GM12865 (cell line): ENCODE measurements around the gene TM9SF2.

Experiments
- DNase-seq: peaks from one replicate; pipeline ENCODE4 v3.0.0; 2010; ENCODE audit warnings: low read depth
- H3K4me3 ChIP-seq: 2 replicates; pipeline ENCODE4 v1.5.1; 2011; ENCODE audit warnings: mild to moderate bottlenecking, low read depth, low read length, control low read depth
- TF ChIP-seq, protein P1 (sequence below): IDR thresholded peaks from 2 replicates; pipeline ENCODE4 v1.5.1; 2011; ENCODE audit warnings: low read length, control low read depth, low read depth, inconsistent platforms; ENCODE audit not compliant: insufficient read depth; ENCODE audit errors: missing control alignments

Gene TM9SF2

DNA sequence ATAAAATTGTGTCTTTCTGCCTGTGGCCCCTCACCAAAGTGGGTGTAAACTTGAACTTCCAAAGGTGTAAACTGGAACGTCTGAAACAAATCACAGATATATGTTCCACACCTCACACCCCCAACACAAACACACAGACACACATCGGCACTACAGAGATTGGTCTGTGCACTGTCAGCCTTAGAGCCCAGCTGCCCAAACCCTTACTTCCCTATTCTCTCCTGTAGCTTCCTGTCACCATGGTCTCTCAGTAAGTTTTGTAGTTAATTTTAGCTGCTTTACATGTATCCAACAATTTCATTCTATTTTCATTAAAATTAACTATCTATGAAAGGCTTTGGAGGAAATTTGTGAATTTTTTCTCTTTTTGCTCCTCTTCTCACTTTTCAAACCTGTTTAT lies 5.4 kb downstream of the TM9SF2 start:
- TF ChIP-seq, protein P1, sequence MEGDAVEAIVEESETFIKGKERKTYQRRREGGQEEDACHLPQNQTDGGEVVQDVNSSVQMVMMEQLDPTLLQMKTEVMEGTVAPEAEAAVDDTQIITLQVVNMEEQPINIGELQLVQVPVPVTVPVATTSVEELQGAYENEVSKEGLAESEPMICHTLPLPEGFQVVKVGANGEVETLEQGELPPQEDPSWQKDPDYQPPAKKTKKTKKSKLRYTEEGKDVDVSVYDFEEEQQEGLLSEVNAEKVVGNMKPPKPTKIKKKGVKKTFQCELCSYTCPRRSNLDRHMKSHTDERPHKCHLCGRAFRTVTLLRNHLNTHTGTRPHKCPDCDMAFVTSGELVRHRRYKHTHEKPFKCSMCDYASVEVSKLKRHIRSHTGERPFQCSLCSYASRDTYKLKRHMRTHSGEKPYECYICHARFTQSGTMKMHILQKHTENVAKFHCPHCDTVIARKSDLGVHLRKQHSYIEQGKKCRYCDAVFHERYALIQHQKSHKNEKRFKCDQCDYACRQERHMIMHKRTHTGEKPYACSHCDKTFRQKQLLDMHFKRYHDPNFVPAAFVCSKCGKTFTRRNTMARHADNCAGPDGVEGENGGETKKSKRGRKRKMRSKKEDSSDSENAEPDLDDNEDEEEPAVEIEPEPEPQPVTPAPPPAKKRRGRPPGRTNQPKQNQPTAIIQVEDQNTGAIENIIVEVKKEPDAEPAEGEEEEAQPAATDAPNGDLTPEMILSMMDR, result no peak
- DNase-seq, result peak; percentile 70
- H3K4me3 ChIP-seq, result peak overlapping the region; percentile 74

DNA sequence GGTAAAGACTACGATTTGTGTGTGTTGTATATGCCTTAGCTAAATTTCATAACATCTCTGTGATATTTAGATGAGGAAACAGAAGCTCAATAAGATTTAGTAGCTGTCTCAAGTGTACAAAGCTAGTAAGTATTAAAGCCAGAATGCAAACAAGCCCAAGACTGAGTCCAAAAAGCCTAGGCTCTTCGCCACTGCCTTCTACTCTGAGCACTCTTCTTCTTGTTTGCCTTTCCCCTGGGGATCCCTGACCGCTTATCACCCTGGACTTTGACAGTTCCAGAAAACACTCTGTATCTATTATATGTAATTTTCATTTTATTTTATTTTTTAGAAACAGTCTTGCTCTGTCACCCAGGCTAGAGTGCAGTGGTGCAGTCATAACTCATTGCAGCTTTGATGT lies 5.8 kb downstream of the TM9SF2 start:
- H3K4me3 ChIP-seq, result peak overlapping the region; percentile 74; the same call in 1 of the 2 replicates
- no peak for DNase-seq
- TF ChIP-seq, protein P1, result no peak

DNA sequence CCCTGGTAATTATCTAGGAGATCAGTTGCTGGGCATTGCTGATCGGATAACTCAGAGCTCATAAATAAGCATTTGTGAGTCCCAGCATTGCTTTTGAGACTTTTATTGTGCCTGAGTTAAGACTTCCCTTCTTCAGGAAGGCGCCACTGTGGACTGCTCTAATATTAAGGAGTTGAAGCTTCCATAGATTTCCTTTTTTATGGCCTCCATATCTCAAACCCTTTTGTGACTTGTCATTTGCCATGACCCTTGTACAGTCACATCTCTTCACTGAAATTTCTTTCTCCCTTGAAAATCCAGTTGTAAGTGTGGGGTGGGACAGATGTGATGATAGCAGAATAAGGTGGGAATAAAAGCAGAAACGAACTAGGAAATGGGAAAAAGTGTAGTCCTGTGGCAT lies 6.3 kb downstream of the TM9SF2 start:
- no peak overlapping the region for H3K4me3 ChIP-seq
- no peak for DNase-seq
- TF ChIP-seq, protein P1, result no peak

DNA sequence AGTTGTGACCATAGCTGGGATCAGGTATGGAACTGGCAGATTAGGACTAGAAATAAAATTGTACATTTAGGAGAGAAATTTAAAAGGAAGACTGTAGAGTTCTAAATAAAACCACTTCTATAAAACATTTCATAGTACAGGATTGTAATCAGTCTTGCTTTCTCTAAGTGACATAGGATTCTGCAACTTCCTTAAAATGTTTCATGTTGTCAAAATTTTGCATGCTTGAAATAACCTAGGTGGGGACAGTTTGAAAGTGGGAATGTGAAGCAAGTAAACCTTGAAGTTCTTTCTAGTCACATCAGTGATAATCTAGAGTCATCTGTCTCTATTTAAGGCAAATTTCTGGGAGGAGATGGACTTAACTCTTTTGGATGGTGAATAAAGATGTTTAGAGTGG lies 6.7 kb downstream of the TM9SF2 start:
- TF ChIP-seq, protein P1, result no peak
- no peak for DNase-seq
- no peak overlapping the region for H3K4me3 ChIP-seq

DNA sequence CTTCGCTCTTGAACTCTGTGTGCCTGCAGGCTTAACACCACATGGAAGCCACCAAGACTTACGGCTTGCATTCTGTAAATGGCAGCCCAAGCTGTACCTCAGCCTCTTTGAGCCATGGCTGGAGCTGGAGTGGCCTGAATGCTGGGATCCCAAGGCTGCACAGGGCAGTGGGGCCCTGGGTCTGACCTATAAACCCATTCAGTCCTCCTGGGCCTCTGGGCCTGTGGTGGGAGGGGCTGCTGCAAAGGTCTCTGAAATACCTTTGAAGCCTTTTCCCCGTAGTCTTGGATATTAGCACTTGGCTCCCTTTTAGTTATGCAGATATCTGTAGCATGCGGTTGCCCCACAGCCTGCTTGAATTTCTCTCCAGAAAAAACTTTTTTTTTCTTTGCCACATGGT lies 8.2 kb downstream of the TM9SF2 start:
- no peak for DNase-seq
- TF ChIP-seq, protein P1, result no peak
- H3K4me3 ChIP-seq, result no peak overlapping the region

DNA sequence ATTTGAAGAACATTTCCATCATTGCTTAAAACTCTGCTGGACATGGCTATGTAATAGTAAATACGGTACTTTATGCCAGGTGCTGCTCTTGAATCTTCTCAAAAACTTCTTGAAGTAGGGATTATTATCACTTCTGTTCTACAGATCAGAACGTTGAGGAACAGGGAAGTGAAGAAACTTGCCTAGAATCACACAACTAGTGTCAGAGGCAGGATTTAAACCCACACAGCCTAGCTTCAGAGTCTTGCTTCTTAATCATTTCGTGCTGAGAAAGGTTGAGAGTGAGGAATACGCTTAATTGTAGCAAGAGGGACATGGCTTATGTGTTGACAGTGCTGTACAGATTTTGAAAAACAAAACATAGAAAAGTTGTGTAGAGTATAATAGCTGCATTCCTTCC lies 13.5 kb downstream of the TM9SF2 start:
- no peak for DNase-seq
- H3K4me3 ChIP-seq, result no peak overlapping the region
- TF ChIP-seq, protein P1, result no peak

DNA sequence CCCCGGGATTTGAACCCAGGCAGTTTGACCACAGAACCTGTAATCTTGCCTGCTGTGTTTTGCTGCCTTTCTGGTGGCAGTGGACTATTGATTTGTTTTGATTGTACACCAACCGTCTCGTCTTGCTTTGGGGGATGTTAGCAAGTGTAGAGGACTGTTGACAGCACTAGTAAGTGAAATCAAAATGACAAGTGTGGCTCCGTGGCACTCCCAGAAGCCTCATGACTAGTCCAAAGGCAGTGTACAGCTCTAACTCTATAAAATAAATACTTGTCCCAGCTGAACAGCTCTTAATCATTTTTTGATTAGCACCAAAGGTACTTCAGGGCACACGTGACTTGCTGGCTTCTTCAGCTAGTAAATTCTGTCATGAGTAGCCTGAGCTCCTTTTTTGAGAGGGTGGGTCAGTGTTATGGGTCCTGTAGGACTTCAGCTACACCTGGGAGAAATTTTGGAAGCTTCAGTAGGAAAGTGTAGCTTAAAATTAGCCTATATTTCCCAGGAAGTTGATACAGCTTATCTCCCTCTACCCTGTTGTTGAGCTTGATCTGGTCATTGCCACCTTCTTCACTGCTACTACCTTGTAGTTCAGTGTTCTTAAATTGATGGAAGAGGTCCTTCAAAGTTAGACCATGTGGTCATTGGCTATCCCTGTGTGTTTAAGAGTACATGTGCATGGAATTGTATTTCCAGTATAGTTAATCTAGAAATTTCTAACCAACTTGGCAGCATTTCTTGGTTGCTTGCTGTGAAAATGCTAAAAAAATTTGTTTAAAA lies 15.1 kb downstream of the TM9SF2 start:
- no peak overlapping the region for H3K4me3 ChIP-seq
- no peak for DNase-seq
- TF ChIP-seq, protein P1, result no peak
